Keratinocyte (primary cell): ENCODE data around the gene MCAM. TPM values are rescaled to one million over a fixed set of nuclear protein-coding genes. Genes with fewer than 3 reads are reported as not detected.

Experiments
- DNase-seq: peaks from one replicate; pipeline ENCODE4 v3.0.0-alpha.2; 2011; ENCODE audit warnings: low read depth, missing footprints, low spot score
- FAIRE-seq: peaks from 2 replicates; lab custom pipeline; 2011; peaks lifted over from hg19 to GRCh38; lab: Jason Lieb, UNC
- H2AFZ ChIP-seq: 2 replicates; pipeline ENCODE4 v1.6.0; 2012; ENCODE audit warnings: low read length, control low read depth, inconsistent platforms; ENCODE audit not compliant: control insufficient read depth
- H3K27ac ChIP-seq: 2 replicates; pipeline ENCODE4 v1.5.1; 2011; ENCODE audit warnings: low read length; ENCODE audit not compliant: control insufficient read depth, insufficient read depth
- H3K27me3 ChIP-seq: 3 replicates; pipeline ENCODE4 v1.6.0; 2011; ENCODE audit warnings: low read length; ENCODE audit not compliant: control insufficient read depth, insufficient read depth; ENCODE audit errors: extremely low read depth
- H3K36me3 ChIP-seq, 2 experiments: 2 replicates in 1 of 2; 3 replicates in 1 of 2; pipeline ENCODE4 v1.5.1; 2011; ENCODE audit warnings: low read length in 2 of 2, mild to moderate bottlenecking in 1 of 2; ENCODE audit not compliant: control insufficient read depth in 2 of 2, insufficient read depth in 2 of 2; ENCODE audit errors: extremely low read depth in 1 of 2
- H3K4me1 ChIP-seq: 3 replicates; pipeline ENCODE4 v1.5.1; 2011; ENCODE audit warnings: low read length; ENCODE audit not compliant: control insufficient read depth, insufficient read depth; ENCODE audit errors: extremely low read depth
- H3K4me2 ChIP-seq: 3 replicates; pipeline ENCODE4 v1.6.0; 2011; ENCODE audit warnings: low read depth, low read length; ENCODE audit not compliant: control insufficient read depth, insufficient read depth; ENCODE audit errors: extremely low read depth
- H3K4me3 ChIP-seq, 3 experiments: fragments of 200-600 bp in 1 of 3; sonication (generic) in 1 of 3; 2 replicates in 2 of 3; 3 replicates in 1 of 3; pipeline ENCODE4 v1.5.1; 2011 to 2016; ENCODE audit warnings: low read length in 3 of 3, mild to moderate bottlenecking in 3 of 3, control low read depth in 2 of 3, inconsistent platforms in 1 of 3, low read depth in 1 of 3, mixed read lengths in 1 of 3, mixed run types in 1 of 3, moderate library complexity in 1 of 3; ENCODE audit not compliant: control insufficient read depth in 2 of 3, insufficient read depth in 2 of 3; ENCODE audit errors: extremely low read depth in 1 of 3
- H3K79me2 ChIP-seq: 2 replicates; pipeline ENCODE4 v1.6.0; 2012; ENCODE audit warnings: low read length; ENCODE audit not compliant: control insufficient read depth, insufficient read depth
- H3K9ac ChIP-seq: 3 replicates; pipeline ENCODE4 v1.6.0; 2011; ENCODE audit warnings: low read length; ENCODE audit not compliant: control insufficient read depth, insufficient read depth; ENCODE audit errors: extremely low read depth
- H3K9me1 ChIP-seq: 3 replicates; pipeline ENCODE4 v1.6.0; 2011; ENCODE audit warnings: low read length; ENCODE audit not compliant: control insufficient read depth, insufficient read depth; ENCODE audit errors: extremely low read depth
- H3K9me3 ChIP-seq: 2 replicates; pipeline ENCODE4 v1.5.1; 2012; ENCODE audit warnings: low read depth, low read length; ENCODE audit not compliant: control insufficient read depth
- H4K20me1 ChIP-seq: 3 replicates; pipeline ENCODE4 v1.6.0; 2011; ENCODE audit warnings: low read length; ENCODE audit not compliant: control insufficient read depth, insufficient read depth; ENCODE audit errors: extremely low read depth
- EZH2 ChIP-seq: IDR thresholded peaks from one replicate; pipeline ENCODE4 v1.6.1; 2012; ENCODE audit warnings: inconsistent platforms, mild to moderate bottlenecking, low read length, moderate library complexity
- dilution Hi-C: fragments of 300-500 bp; cut with MboI; formaldehyde crosslinking; loops from one replicate; pipeline ENCODE4 v1.7.0; 2020; ENCODE audit warnings: low sequenced_read_pairs; ENCODE audit not compliant: extremely low pct_ligation_motif_present
- polyA plus RNA-seq, 5 experiments: library from polyadenylated mRNA; depleted of rRNA in 3 of 5; stranded (reverse) in 3 of 5; stranded (forward) in 1 of 5; unstranded in 1 of 5; fragments of >200 nt; gene quantifications; 1 replicate in 1 of 5; 2 replicates in 3 of 5; 3 replicates in 1 of 5; pipeline versions ENCODE4 v1.2.1 to v1.2.3, GENCODE V29; 2011 to 2012; ENCODE audit warnings: missing spikeins in 2 of 5, low read depth in 1 of 5, low replicate concordance in 1 of 5
- TF ChIP-seq, protein P1 (sequence below), 3 experiments: IDR thresholded peaks in 1 of 3; conservative IDR thresholded peaks in 1 of 3; optimal IDR thresholded peaks in 1 of 3; 2 replicates in 2 of 3; 3 replicates in 1 of 3; pipeline versions ENCODE3 to v1.5.1; 2011; ENCODE audit warnings: low read length in 3 of 3, mild to moderate bottlenecking in 3 of 3, moderate library complexity in 2 of 3, control low read depth in 1 of 3, inconsistent platforms in 1 of 3; ENCODE audit not compliant: insufficient read depth in 2 of 3; ENCODE audit errors: extremely low read depth in 1 of 3

MCAM gene
- polyA plus RNA-seq, 1 donor (not counting 4 experiments of a cell fraction or from before 2014, with no cell fraction given) = 8.5 TPM

DNA sequence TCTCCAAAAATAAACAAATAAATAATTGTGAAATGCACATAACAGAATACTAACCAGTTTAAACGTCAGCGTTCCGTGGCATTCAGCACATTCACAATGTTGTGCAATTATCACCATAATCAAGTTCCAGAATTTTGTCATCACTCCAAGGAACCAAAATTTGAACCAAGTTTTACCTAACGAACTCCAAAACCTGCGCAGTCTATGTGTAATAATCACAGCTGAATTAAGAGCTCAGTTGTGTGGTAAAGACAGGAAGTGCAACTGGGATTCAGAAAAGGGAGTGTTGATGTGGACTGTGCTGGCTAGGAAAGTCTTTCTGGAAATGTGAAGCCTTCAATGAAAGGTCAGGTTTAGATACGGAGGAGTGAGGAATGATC lies 5.4 kb upstream of the MCAM start:
- FAIRE-seq (no peak), DNase-seq (no peak)
- Histone ChIP-seq H3K4me2 (no peak overlapping the region), H3K4me3 (no peak overlapping the region), H3K9ac (no peak overlapping the region), H3K27ac (no peak overlapping the region), H3K9me1 (no peaks in the 10 kb centered on the region), H2AFZ (no peak overlapping the region), H3K27me3 (no peaks in the 10 kb centered on the region), H3K36me3 (no peaks in the 10 kb centered on the region), H3K4me1 (peaks cover 26% of the 10 kb centered on the region), H3K79me2 (no peaks in the 10 kb centered on the region), H3K9me3 (no peaks in the 10 kb centered on the region), H4K20me1 (no peaks in the 10 kb centered on the region)
- TF ChIP-seq EZH2 = no peak
- TF ChIP-seq, protein P1, sequence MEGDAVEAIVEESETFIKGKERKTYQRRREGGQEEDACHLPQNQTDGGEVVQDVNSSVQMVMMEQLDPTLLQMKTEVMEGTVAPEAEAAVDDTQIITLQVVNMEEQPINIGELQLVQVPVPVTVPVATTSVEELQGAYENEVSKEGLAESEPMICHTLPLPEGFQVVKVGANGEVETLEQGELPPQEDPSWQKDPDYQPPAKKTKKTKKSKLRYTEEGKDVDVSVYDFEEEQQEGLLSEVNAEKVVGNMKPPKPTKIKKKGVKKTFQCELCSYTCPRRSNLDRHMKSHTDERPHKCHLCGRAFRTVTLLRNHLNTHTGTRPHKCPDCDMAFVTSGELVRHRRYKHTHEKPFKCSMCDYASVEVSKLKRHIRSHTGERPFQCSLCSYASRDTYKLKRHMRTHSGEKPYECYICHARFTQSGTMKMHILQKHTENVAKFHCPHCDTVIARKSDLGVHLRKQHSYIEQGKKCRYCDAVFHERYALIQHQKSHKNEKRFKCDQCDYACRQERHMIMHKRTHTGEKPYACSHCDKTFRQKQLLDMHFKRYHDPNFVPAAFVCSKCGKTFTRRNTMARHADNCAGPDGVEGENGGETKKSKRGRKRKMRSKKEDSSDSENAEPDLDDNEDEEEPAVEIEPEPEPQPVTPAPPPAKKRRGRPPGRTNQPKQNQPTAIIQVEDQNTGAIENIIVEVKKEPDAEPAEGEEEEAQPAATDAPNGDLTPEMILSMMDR (optimal IDR thresholded peaks at IDR 0.05 in 1 of 3, IDR thresholded peaks at IDR 0.05 in 1 of 3, conservative IDR thresholded peaks at IDR 0.05 in 1 of 3; ENCODE audit: extremely low read depth in 1 of 3, insufficient read depth in 2 of 3, low read length in 3 of 3) = no peak
- dilution Hi-C loops = no loop called here

GRCh38 chr11:119320776-119321524 lies 4.0 kb upstream of the MCAM start:
- Histone ChIP-seq H4K20me1 (no peaks in the 10 kb centered on the region), H2AFZ (peak overlapping the region; percentile 89), H3K36me3 (no peaks in the 10 kb centered on the region), H3K4me1 (peaks cover 33% of the 10 kb centered on the region), H3K27ac (no peak overlapping the region), H3K9me3 (no peaks in the 10 kb centered on the region), H3K9me1 (no peaks in the 10 kb centered on the region), H3K79me2 (no peaks in the 10 kb centered on the region), H3K27me3 (peaks cover 4% of the 10 kb centered on the region), H3K9ac (peak overlapping the region; percentile 71), H3K4me3 (peak overlapping the region; percentile 7 to 71 (median 57)), H3K4me2 (peak overlapping the region; percentile 88)
- no peak for TF ChIP-seq EZH2
- TF ChIP-seq, protein P1 (optimal IDR thresholded peaks at IDR 0.05 in 1 of 3, IDR thresholded peaks at IDR 0.05 in 1 of 3, conservative IDR thresholded peaks at IDR 0.05 in 1 of 3; ENCODE audit: extremely low read depth in 1 of 3, insufficient read depth in 2 of 3, low read length in 3 of 3) = no peak
- no peak for FAIRE-seq
- dilution Hi-C loops = no loop called here
- DNase-seq = no peak
